ENCODE measurements around the gene RHD.
"Not testable (repeated sequence)": the region's sequence is repeated elsewhere in the genome, so short reads cannot be mapped to it uniquely, and the experiment has no call there.

RHD gene

DNA sequence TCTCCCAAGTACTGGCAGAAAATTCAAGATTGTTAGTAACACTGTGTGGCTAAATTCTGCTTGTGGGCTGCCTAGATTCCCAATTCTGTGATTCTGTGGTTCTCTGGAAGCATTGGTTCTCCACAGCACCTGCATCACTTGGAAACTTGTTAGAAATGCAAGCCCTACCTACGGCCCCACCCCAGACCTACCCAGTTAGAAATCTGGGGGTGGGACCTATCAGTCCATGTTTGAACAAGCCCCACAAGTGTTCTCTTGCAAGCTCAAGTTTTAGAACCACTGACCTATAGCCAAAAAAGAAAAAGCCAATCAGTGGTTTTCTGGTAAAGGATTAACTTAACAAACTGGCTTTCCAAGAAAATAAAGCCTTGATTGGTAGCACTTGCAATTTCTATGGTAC is 35.9 kb downstream of the RHD start:
- DNase-seq (ENCODE audit: low spot score) = not testable (repeated sequence)

DNA sequence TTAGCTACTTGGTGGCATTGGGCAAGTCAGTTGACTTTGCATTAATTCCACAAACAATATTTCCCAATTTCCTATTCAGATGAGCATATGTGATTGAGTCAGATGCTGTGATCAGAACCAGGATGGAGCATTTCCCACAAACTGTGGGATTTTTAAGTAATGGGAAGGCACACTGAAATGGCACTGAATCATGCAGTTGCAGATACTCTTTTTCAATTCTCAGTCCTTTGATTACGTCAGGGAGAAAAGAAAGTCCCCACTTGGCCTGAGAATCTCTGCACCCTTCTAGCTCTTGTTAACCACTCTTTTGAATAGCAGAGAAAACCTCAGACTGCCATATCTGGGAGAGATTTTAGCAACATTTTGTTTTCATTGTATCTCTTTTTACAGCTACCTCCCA is 36.8 kb downstream of the RHD start:
- DNase-seq (ENCODE audit: low spot score) = not testable (repeated sequence)

DNA sequence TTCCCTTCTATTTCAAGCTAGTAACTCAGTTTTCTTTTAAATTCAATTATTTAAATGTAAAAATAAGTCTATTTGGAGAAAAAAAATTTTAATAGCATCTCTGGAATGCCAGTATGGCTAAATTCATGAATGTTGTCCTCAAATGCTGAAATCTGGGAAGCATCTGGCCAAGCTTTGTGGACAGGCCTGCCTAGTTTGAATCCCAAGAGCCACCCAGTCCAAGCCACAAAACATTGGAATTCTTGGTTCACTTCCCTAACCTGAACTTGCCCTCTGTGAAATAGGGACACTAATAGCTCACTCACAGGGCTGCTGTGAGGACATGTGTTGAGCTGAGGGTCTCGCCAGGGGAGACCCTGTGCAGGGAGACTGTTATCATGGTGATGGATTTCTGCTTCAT is 37.2 kb downstream of the RHD start:
- not testable (repeated sequence) for DNase-seq (ENCODE audit: low spot score)

DNA sequence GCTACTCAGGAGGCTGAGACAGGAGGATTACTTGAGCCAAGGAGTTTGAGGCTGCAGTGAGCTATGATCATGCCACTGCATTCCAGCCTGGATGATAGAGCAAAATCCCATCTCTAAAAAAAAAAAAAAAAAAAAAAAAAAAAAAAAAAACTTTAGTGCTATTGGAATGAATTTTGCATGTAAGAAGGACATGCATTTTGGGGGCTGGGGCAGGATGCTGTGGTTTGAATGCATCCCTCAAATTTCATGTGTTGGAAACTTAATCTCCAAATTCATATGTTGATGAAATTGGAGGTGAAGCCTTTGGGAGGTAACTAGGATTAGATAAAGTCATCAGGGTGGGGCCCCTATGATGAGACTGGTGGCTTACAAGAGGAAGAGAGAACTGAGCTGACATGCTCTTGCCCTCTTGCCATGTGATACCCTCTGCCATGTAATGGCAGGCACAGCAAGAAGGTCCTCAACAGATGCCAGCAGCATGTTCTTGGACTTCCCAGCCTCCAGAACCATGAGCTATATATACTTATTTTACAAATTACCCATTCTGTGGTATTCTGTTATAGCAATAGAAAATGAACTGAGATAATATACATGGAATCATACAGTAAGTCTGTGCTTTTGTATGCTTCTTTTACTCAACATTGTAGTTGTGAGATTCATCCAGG is 40.6 kb downstream of the RHD start:
- DNase-seq (ENCODE audit: low spot score) = not testable (repeated sequence)

DNA sequence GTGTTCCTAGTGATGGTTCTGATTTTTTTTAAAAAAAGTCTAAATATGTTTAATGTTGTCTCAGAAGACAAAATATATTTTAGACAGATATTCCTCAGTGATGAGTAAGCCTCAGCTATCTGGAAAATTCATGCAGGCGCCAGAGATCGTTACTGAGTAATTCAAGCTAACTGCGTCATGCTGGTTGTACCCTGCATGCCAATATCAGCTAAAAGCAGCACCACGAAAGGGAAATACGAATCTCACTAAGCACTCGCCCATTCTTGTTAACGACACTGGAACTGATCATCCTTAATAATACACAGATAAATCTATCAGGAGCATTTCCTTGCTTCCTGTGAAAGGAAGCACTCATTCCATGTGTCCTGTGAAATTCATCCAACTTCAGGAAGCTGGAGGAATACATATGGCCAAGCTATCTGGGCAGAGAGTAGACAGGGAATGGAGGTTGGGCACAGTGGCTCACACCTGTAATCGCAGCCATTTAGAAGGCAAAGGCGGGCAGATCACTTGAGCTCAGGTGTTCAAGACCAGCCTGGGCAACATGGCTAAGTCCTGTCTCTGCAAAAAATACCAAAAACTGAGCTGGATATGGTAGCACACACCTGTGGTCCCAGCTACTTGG is 48.1 kb downstream of the RHD start:
- DNase-seq (ENCODE audit: low spot score) = not testable (repeated sequence)

DNA sequence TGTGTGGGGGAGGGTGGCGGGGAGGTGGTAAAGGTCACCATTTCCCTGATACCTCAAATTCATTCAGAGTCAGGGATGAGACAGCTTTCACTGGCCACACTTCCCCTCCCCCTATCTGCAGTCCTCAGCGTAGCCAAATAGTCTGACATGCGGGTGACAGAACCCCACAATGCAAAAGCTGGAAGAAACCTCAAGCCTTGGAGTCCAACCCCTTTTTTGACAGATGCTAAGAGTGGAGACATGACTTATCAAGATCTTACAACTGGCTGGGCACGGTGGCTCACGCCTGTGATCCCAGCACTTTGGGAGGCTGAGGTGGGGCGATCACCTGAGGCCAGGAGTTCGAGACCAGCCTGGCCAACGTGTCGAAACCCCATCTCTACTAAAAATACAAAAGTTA is 49.8 kb downstream of the RHD start:
- DNase-seq (ENCODE audit: low spot score) = not testable (repeated sequence)

DNA sequence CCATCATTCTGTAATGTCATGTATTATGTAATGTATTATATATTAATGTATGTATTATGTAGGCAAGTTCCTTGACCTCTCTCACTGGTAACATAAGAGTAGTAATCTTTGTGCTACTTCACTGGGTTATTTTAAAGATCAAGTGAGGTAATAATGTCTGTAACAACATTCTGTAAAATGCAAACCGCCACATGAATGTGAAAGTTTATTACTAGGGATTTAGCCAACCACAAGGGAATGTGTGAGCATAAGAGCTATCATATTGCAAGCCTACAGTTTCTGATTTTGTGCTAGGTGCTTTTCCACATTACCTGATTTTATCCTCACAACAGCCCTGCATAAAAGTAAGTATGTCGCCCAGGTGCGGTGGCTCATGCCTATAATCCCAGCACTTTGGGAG is 52.1 kb downstream of the RHD start:
- DNase-seq (ENCODE audit: low spot score) = not testable (repeated sequence)

DNA sequence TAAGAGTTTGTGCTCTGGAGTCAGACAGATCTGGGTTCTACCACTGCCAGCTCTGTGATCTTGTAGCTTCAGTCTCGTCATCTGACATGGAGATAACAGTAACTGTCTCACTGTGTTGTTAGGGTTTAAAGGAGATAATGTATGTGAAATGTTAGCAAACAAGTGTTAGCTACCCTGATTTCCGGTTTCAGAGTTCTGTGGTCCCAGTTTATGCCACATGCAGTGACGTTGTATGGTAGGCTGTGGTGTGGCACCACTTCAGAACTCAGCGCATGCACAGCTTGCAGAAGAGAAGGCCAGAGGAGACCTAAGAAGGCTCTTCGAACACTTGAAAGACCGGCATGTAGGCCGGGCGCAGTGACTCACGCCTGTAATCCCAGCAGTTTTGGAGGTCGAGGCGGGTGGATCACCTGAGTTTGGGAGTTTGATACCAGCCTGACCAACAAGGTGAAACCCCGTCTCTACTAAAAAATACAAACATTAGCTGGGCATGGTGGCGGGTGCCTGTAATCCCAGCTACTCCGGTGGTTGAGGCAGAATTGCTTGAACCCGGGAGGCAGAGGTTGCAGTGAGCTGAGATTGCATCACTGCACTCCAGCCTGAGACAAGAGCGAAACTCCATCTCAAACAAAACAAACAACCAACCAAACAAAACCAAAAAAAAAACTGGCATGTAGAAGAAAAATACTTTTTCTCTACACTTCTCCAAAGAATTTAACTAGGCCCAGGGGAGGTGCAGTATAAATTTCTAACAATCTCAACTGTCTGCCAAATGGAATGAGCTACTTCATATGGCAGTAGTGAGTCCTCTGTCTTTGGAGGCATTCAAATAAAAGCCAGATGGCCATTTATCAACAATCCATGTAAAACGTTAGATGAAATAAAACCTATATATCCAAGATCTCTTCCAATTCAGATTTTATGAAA is 55.8 kb downstream of the RHD start:
- not testable (repeated sequence) for DNase-seq (ENCODE audit: low spot score)

DNA sequence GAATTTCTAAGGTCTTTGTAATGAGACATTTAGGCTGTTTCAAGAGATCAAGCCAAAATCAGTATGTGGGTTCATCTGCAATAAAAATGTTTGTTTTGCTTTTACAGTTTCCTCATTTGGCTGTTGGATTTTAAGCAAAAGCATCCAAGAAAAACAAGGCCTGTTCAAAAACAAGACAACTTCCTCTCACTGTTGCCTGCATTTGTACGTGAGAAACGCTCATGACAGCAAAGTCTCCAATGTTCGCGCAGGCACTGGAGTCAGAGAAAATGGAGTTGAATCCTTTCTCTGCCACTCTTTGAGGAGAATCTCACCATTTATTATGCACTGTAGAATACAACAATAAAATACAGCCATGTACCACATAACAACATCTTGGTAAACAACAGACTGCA is 56.5 kb downstream of the RHD start:
- DNase-seq (ENCODE audit: low spot score) = not testable (repeated sequence)

DNA sequence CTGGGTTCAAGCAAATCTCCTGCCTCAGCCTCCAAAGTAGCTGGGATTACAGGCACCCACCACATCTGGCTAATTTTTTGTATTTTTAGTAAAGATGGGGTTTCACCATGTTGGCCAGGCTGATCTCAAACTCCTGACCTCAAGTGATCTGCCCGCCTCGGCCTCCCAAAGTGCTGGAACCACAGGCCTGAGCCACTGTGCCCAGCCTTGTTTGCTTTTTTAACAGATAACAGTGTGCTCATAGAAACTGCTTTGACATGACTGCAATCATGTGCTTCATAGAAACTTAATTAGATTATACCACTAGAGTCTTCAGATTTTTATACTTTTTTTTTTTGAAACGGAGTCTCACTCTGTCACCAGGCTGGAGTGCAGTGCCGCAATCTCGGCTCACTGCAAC is 57.0 kb downstream of the RHD start:
- DNase-seq (ENCODE audit: low spot score) = not testable (repeated sequence)

DNA sequence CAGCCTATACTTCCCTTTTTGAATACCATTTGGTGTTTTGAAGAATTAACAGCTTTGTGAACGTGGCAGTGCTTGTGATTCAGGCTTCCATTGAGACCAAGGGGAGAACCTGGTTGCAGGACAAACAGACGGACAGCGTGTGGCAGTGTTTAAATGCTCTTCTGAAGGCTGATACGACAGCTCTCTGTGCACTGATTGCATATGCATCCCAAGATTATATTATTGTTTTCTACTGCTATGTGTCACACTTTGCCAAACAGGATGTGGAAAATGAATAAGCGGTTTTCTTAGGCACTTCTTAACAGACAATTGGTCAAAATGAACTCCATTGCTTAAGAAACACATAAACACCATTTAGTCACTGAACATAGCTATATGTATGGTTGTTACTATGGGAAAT is 57.6 kb downstream of the RHD start:
- DNase-seq (ENCODE audit: low spot score) = not testable (repeated sequence)

DNA sequence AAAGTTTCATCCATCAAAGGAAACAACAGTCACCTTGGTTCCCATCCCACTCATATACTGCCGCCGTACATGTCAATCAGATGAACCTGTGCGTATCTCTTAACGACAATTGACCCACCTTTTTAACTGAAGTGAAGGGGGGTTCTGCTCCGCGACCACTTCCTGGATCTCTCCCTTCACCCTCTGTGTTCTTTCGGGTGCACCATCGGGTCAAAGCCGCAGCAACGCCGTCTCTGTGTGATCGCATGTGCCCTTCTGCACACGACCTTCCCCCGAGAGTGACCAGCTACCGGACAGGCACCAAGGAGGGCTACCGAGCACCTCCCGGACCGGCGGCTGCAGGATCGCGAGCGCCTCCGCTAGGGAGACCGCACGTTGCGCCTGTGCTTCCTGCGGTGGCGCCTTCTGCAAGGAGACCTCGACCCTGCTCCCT is 64.6 kb downstream of the RHD start:
- DNase-seq (ENCODE audit: low spot score) = not testable (repeated sequence)

DNA sequence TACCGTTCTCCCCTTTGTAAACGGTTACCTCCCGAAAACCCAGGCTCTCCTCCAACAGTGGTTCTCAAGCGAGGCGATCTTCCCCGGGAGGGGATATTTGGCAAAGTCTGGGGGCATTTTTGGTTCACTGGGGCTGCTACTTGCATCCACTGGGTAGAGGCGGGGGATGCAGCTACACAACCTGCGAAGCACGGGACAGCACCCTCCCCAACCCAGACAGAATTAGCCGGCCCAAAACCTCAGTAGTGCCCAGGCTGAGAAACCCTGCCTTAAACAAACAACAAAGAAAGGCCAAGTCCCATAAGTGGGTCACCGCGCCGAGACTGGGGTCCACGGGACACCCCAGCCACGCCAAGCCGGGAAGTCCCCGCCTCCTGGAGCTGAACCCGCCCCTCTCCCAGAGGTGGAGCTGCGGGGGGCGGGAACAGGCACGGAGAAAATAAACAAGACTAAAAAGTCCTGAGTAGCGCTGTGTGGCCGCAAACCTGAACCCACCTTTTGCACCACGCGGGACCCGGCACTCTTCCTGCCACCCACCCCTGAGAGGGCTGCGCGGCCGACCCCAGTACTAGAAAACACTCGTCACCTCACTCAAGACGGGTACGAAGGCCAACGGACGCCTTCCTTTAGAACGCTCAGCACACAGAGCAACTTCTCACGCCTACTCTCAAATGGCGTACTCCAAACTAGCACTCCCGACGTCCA is 65.3 kb downstream of the RHD start:
- DNase-seq (ENCODE audit: low spot score) = not testable (repeated sequence)

DNA sequence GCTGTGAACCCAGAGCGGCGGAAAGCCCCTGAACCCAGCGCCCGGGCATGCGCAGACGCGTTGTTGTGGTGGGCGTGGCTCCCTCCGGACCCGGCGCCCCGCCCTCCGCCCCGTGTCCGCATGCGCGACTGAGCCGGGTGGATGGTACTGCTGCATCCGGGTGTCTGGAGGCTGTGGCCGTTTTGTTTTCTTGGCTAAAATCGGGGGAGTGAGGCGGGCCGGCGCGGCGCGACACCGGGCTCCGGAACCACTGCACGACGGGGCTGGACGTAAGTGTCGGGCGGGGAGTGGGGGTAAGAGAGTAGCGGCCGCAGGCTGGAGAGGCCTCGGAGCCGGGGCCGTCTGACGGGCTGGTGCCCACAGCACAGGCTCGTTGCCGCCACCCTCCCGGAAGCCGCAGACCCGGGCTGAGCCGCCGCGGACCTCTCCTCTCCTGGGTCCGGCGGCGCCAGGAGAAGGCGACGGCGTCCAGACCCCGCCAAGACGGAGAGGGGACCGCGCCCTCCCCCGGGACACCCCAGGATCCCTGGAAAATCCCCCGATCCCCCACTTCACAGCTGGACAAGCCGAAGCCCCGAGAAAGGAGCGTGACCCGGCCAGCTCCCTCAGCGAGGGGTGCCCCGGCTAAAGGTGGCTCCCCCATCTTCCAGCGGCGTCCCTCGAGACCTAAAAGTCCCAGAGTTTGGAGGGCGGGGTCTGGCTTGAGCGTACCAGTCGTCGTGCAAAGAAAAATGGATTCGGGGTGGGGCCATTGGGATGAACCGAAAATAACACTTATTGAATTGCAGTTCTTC is 66.1 kb downstream of the RHD start, which contains the start of gene TMEM50A:
TMEM50A (plus strand) TSS at position 147 of the 794 bp plus-strand sequence. CDS start 2,153 bp downstream, outside the sequence.
- DNase-seq (ENCODE audit: low spot score) = peak; percentile 93

DNA sequence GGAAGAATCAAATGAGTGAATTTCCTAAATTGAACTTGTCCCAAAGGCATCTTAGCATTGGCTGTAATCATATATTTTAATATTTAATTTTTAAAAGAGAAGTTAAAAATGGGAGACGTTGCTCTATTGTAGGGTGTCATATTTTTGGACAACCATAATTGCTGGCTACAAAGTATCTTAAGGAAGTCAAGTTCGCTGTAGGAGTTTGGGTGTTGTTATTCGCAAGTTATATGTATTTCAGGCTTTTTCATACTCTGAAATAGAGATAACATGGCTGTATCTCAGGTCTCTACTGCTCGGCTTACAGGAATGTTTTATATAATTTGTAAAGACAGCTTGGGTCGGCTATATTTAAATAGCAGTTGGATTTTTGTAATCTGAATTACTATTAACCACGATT is 66.7 kb downstream of the RHD start:
- no peak for DNase-seq (ENCODE audit: low spot score)

DNA sequence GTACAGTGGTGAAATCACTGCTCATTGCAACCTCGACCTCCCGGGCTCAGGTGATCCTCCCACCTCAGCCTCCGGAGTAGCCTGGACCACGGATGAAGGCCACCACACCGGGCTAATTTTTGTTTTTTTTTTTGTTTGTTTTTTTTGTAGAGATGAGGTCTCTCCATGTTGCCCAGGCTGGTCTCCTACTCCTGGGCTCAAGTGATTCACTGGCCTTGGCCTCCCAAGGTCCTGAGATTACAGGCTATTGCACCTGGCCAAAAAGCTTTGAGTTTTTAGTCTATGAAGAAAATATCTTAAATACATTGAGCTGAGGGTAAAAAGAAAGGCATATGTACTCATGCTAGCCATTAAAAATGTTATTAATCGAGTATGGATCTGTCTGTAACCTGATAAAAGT is 69.4 kb downstream of the RHD start:
- no peak for DNase-seq (ENCODE audit: low spot score)

DNA sequence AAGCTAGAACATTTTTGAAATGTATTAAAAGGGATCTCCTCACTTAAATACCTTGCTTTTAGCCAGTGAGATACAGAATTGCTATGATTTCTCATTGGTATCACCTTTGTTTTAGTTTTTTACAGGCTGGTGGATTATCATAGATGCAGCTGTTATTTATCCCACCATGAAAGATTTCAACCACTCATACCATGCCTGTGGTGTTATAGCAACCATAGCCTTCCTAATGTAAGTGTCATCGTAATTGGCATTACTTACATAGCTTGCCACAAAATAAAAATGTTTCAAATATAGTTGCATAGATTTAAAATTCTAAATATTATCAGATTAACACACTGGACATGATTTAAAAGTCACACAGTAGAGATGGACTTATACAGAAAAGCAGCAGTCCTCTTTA is 70.5 kb downstream of the RHD start:
- no peak for DNase-seq (ENCODE audit: low spot score)

DNA sequence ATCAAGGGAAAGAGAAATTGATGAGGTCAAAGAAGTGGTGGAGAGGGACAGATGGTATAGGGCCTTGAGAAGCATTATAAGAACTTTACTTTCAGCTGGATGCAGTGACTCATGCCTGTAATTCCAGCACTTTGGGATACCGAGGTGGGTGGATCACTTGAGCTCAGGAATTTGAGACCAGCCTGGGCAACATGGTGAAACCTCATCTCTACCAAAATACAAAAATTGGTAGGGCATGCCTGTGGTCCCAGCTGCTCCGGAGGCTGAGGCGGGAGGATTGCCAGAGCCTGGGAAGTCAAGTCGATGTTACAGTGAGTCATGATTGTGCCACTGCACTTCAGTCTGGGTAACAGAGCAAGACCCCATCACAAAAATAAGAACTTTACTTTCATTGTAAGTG is 71.6 kb downstream of the RHD start:
- no peak for DNase-seq (ENCODE audit: low spot score)

DNA sequence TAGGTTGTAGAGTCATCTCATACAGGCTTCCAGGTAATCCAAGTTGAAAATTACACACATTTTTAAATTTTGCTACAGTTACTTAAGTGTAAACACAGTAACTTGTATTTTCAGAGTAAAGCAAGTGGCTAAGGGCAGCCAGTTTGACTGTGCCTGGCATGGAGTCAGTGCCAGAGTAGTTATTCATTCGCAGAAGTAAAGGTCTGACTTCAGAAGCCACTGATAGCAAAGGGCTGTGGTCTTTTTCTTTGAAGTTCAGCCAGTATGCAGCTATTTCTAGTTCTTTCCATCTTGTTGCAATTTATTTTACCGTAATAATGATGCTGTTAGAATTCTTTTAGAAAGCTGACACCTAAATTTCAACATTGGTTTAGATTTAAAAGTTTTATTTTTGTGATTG is 75.2 kb downstream of the RHD start:
- no peak for DNase-seq (ENCODE audit: low spot score)

DNA sequence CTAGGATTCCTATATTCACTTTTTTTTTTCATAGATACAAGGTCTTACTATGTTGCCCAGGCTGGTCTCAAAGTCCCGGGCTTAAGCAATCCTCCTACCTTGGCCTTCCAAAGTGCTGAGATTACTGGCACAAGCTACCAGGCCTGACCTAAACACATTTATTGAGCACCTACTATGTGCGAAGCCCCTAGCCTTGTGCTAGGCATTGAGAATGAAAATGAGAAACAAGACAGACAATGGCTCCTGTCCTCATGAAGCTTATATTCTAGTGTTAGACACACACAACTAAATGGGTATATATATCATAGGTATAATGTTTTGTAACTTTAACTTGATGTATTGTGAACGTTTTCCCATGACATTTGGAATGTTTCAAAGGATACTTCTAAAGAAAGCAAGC is 77.3 kb downstream of the RHD start:
- no peak for DNase-seq (ENCODE audit: low spot score)

DNA sequence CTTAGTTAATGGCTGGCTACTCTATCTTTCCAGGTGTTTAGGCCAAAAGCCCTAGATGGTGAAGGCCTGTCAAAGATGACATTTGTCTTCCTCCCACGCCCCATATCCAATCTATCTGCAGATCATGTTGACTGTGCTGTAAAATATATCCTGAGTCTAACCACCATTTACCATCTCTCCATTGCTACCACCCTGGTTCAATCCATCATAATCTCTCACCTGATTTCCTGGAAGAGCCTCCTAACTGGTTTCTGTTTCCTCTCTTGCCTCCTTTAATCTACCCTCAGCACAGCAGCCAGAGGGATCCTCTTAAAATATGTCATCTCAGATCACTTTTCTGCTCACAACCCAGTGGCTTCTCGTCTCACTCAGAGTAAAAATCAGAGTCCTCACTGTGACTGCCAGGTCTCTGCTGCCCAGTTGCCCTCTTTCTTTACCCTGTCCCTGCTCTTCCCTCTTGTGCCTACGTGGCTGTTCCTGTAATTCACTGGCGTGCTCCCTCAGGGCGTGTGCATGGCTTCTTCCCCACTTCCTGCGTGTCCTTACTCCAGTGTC is 83.6 kb downstream of the RHD start:
- no peak for DNase-seq (ENCODE audit: low spot score)
